GM15510 (cell line): ENCODE results near the gene MRPL50.
"Not testable (repeated sequence)": the region's sequence is repeated elsewhere in the genome, so short reads cannot be mapped to it uniquely, and the experiment has no call there.

Experiments used
- POLR2A ChIP-seq: IDR thresholded peaks from 3 replicates; pipeline ENCODE4 v1.6.1; 2011; ENCODE audit warnings: borderline replicate concordance; ENCODE audit not compliant: insufficient read length; ENCODE audit errors: extremely low read depth

MRPL50 gene

GRCh38 chr9:101399643-101399970 lies 1.2 kb upstream of the MRPL50 start:
- no peak for TF ChIP-seq POLR2A

GRCh38 chr9:101398930-101399642 lies 668 bp upstream of the MRPL50 start:
- TF ChIP-seq POLR2A = no peak

DNA sequence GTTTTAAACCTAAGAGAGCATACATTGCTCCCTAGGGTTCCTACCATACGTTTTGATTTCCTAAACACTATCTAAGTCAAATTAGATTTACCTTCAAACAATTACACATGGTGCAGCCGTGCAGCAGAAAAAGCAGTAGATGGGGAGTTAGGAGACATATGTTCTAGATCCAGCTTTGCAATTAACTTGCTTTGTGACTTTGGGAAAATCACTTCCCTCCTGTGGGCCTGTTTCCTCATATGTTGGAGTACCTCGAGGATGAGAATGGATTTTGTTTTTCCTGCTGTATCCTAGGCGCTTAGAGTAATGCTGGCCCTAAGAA lies 711 bp downstream of the MRPL50 start:
- no peak for TF ChIP-seq POLR2A

GRCh38 chr9:101394687-101395086 lies 3.7 kb downstream of the MRPL50 start:
- no peak for TF ChIP-seq POLR2A

DNA sequence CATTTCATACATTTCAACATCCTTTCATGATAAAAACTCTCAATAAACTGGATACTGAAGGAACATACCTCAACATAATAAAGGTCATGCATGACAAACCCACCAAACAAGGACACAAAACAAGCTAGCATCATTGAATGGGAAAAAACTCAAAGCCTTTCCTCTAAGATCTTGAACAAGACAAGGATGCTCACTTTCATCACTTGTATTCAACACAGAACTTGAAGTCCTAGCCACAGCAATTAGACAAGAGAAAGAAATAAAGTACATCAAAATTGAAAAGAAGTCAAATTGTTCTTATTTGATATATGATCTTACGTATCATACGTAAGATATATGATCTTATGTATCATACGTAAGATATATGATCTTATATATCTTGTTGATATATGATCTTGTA lies 5.3 kb downstream of the MRPL50 start:
- no peak for TF ChIP-seq POLR2A

DNA sequence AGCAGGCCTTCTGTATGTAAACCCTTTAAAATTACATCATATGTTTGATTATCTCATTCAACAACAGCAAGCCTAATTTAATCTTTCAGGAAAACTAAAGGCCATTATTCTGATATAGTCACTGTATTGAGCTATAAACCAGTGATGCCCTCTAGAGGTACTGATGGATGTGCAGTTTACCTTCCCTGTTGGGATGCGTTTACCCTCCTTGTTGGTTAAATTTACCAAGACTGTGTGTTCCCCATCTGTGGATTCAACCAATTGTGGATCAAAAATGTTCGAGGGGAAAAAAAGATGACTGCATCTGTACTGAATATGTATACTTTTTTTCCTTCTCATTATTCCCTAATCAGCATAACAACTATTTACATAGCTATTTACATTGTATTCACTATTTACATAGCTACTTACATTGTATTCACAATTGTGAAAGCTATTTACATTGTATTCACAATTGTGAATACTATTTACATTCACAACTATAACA lies 9.9 kb downstream of the MRPL50 start:
- TF ChIP-seq POLR2A = no peak

DNA sequence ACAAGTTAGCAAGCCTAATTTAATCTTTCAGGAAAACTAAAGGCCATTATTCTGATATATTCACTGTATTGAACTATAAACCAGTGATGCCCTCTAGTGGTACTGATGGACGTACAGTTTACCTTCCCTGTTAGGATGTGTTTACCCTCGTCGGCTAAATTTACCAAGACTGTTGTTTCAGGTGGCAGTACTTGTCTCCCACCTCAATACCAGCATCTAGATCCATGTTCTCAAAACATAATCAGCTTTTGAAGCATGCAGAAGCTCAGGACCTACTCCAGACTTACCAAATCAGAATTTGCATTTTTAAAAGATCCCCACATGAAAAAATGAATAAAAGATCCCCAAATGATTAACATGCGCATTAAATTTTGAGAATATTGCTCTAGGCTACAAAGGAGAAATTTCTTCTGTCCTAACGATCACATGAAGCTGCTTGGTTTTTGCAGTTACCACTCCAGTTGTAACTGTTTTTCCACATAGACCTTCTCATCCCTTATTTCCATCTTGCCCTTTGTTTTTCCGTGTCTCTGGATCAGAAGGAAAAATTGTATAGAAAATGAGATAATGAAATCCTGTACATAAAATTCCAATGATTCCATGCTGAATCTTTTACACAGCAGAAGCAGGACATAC lies 10.4 kb downstream of the MRPL50 start:
- no peak for TF ChIP-seq POLR2A

DNA sequence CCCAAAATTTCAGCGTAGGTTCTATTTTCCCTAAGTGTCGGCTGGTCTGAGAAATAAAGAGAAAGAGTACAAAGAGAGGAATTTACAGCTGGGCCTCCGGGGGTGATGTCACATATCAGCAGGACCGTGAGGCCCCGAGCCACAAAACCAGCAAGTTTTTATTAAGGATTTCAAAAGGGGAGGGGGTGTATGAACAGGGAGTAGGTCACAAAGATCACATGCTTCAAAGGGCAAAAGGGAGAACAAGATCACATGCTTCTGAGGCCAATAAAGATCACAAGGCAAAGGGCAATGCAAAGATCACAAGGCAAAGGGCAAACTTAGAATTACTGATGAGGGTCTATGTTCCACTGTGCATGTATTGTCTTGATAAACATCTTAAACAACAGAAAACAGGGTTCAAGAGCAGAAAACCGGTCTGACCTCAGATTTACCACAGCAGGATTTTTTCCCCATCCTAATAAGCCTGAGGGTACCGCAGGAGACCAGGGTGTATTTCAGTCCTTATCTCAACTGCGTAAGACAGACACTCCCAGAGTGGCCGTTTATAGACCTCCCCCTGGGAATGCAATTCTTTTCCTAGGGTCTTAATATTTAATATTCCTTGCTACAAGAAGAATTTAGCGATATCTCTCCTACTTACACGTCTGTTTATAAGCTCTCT lies 13.4 kb downstream of the MRPL50 start, which contains the start of gene BAAT:
BAAT (minus strand) TSS at position 134 of the 664 bp plus-strand sequence. CDS start 13,602 bp downstream, outside the sequence.
- TF ChIP-seq POLR2A = not testable (repeated sequence)

DNA sequence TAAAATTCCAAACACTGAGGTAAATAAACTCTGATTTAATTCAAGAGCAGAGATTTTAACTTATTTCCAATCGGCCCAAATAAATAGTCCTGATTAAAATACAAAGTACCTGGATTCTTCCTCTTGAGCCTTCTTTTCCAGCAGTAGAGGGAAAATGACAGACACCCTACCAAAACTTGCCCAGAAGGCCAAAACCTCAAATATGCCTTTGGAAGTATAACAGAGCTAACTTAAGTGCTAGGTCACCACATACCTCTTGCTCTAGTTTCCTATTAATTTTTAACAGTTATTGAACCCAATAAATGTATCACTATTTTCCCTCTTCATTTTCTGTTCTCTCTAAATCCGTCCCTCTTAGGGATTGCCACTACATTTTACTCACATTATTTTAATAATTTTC lies 15.1 kb downstream of the MRPL50 start:
- no peak for TF ChIP-seq POLR2A

GRCh38 chr9:101381833-101382342 lies 16.5 kb downstream of the MRPL50 start:
- TF ChIP-seq POLR2A = no peak

DNA sequence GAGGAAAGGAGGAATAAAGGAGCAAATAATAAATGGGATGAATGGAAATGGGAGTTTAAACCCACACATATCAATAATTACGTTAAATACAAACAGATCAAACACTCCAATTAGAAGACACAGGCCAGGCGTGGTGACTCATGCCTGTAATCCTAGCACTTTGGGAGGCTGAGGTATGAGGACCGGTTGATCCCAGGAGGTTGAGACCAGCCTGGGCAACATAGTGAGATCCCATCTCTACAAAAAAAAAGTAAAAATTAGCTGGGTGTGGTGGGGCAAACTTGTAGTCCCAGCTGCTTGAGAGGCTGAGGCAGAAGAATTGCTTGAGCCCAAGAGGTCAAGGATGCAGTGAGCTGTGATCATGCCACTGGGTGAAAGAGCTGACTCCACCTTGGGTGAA lies 17.3 kb downstream of the MRPL50 start:
- TF ChIP-seq POLR2A = no peak

DNA sequence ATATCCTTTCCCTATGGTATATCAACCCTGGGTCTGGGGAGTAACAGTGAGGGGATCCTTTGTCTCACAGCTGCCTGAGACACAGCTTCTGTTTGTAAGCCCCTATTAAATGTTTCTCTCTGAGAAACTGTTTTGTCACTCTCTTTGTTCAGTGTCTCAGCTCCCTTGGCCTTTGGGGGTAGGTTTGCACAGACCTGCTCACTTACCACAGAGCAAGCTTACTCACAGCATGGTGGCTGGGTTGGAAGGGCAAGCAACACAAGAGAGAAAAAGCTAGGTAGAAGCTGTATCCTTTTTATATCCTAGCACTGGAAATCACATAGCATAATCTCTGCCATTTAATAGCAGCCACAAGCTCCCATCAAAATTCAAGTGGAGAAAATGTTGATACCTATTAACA lies 18.1 kb downstream of the MRPL50 start:
- TF ChIP-seq POLR2A = no peak

DNA sequence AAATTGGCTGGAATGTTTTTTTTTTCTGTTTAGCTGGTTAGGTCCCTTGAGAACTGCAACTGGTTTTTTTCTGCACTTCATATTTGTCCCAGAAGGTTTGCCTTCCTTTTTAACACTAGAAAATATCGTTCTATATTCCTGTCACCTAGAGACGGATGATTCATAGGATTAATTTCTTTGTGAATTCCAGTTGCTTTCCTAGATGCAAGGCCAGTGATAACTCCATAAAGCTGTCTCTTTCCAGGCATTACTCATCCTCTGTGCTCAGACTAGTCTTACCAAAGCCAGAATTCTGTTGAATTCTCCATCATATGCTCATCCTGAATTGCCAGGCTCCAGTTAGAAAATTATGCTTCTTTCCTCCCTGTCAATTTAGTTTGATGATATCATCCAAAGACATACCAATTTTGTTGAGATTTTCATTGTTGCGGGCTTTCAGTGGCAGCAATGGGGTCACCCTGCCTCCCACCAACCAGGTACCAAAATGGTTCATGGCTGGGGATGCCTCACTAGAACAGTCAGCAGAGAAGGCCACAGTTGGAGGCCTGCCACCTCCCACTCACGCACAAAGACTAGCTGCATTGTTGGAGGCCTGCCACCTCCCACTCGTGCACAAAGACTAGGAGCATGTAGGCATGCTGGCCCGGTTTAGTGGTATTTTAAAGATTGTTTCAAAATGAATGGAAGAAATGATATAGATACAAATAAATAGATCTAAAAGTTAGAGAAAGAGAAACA lies 22.1 kb downstream of the MRPL50 start:
- TF ChIP-seq POLR2A = no peak

- TF ChIP-seq POLR2A = no peak
These were observed 22.9 kb downstream of the MRPL50 start for GRCh38 chr9:101375546-101375945.
